ENCODE measurements around the gene IGFBP5. TPM values are rescaled to one million over a fixed set of nuclear protein-coding genes. Genes with fewer than 3 reads are reported as not detected.

The IGFBP5 gene
- polyA plus RNA-seq, 1 of the 3 experiments (the other 2 are of a cell fraction), result 323 TPM

GRCh38 chr2:216741223-216741593 lies 45.9 kb upstream of the IGFBP5 start:
- Histone ChIP-seq H2AFZ (ENCODE audit: low read depth) (no peak overlapping the region), H3K27ac (ENCODE audit: low read depth in 2 of 2, low read length in 1 of 2) (no peak overlapping the region), H3K27me3 (ENCODE audit: insufficient read depth) (0 out of 2 replicates have a peak, but pooled peaks cover 16% of the 10 kb centered on the region), H3K4me3 (ENCODE audit: low read depth in 2 of 2, low read length in 1 of 2) (no peak overlapping the region), H4K20me1 (ENCODE audit: insufficient read depth) (no peaks in the 10 kb centered on the region), H3K79me2 (ENCODE audit: insufficient read depth) (no peaks in the 10 kb centered on the region), H3K9ac (no peak overlapping the region), H3K4me1 (ENCODE audit: control insufficient read depth in 1 of 2, insufficient read depth in 2 of 2, low read depth in 1 of 2, low read length in 1 of 2) (peaks cover 0 to 17% of the 10 kb centered on the region in 2 experiments; a peak in 1 of 4 replicates), H3K9me2 (no peaks in the 10 kb centered on the region), H3K9me3 (no peaks in the 10 kb centered on the region), H3F3A (replicated peaks; ENCODE audit: insufficient read depth) (no peaks in the 10 kb centered on the region), H3K4me2 (no peak overlapping the region), H3K36me3 (replicated peaks in 1 of 2; ENCODE audit: control insufficient read depth in 1 of 2, insufficient read depth in 2 of 2, low read length in 1 of 2) (no peaks in the 10 kb centered on the region)
- TF ChIP-seq MAX (IDR thresholded peaks at IDR 0.05; ENCODE audit: low read depth) (no peak), ELF1 (IDR thresholded peaks at IDR 0.05) (no peak), IRF3 (IDR thresholded peaks at IDR 0.05; ENCODE audit: low read depth, low read length) (no peak), MEF2A (IDR thresholded peaks at IDR 0.05; ENCODE audit: borderline replicate concordance, low read depth) (no peak), GATA2 (CRISPR knock-in tag; IDR thresholded peaks at IDR 0.05) (no peak), REST (IDR thresholded peaks at IDR 0.05; ENCODE audit: low read depth, low read length) (no peak), USF2 (IDR thresholded peaks at IDR 0.05; ENCODE audit: borderline replicate concordance, low read depth, low read length) (no peak), TCF12 (IDR thresholded peaks at IDR 0.05) (no peak)
- no peak for DNase-seq
- WGBS (ENCODE audit: low lambda C conversion rate), result 23% methylated on average over 2 of the region's 2 CpGs
- POLR2A ChIA-PET, result no interaction called here
- CTCF ChIA-PET, result no interaction called here

GRCh38 chr2:216740557-216741222 lies 45.3 kb upstream of the IGFBP5 start:
- H3K9me2 ChIP-seq, result no peaks in the 10 kb centered on the region
- H3K79me2 ChIP-seq (ENCODE audit: insufficient read depth), result no peaks in the 10 kb centered on the region
- POLR2A ChIA-PET, result no interaction called here
- no peak for DNase-seq
- H3K4me1 ChIP-seq (ENCODE audit: control insufficient read depth in 1 of 2, insufficient read depth in 2 of 2, low read depth in 1 of 2, low read length in 1 of 2), result peaks cover 0 to 22% of the 10 kb centered on the region in 2 experiments; a peak in 2 of 4 replicates
- H3K9me3 ChIP-seq, result no peaks in the 10 kb centered on the region
- H2AFZ ChIP-seq (ENCODE audit: low read depth), result no peak overlapping the region
- 56% methylated on average over 6 of the region's 6 CpGs for WGBS (ENCODE audit: low lambda C conversion rate)
- H3K4me3 ChIP-seq (ENCODE audit: low read depth in 2 of 2, low read length in 1 of 2), result no peak overlapping the region
- H3K36me3 ChIP-seq (replicated peaks in 1 of 2; ENCODE audit: control insufficient read depth in 1 of 2, insufficient read depth in 2 of 2, low read length in 1 of 2), result no peaks in the 10 kb centered on the region
- CTCF ChIA-PET, result no interaction called here
- 0 out of 2 replicates have a peak, but pooled peaks cover 17% of the 10 kb centered on the region for H3K27me3 ChIP-seq (ENCODE audit: insufficient read depth)
- H3K9ac ChIP-seq, result no peak overlapping the region
- H3F3A ChIP-seq (replicated peaks; ENCODE audit: insufficient read depth), result no peaks in the 10 kb centered on the region
- H3K4me2 ChIP-seq, result no peak overlapping the region
- no peaks in the 10 kb centered on the region for H4K20me1 ChIP-seq (ENCODE audit: insufficient read depth)
- TF ChIP-seq FOXM1 (IDR thresholded peaks at IDR 0.05; ENCODE audit: low read depth) (no peak), SMC3 (IDR thresholded peaks at IDR 0.05; ENCODE audit: low read depth, low read length) (no peak), FOSL2 (IDR thresholded peaks at IDR 0.05; ENCODE audit: borderline replicate concordance, low read depth) (no peak), ZBTB33 (IDR thresholded peaks at IDR 0.05; ENCODE audit: borderline replicate concordance, low read depth) (no peak), RCOR1 (IDR thresholded peaks at IDR 0.05; ENCODE audit: low read length) (no peak), CHD2 (IDR thresholded peaks at IDR 0.05; ENCODE audit: low read length, partially characterized antibody) (no peak), RAD21 (IDR thresholded peaks at IDR 0.05; ENCODE audit: low read length) (no peak), EZH2phosphoT487 (IDR thresholded peaks at IDR 0.05; ENCODE audit: borderline replicate concordance, low read depth) (no peak), CTCF (IDR thresholded peaks at IDR 0.05) (no peak)
- no peak overlapping the region for H3K27ac ChIP-seq (ENCODE audit: low read depth in 2 of 2, low read length in 1 of 2)
